ENCODE results near the gene DMAP1. TPM values are rescaled to one million over a fixed set of nuclear protein-coding genes. Genes with fewer than 3 reads are reported as not detected.

Gene DMAP1
- total RNA-seq, 2 experiments from 2014 or later = 53.4 to 56.9 TPM

GRCh38 chr1:44265656-44266358 lies 52.5 kb downstream of the DMAP1 start:
- ChIA-PET POLR2A (no interaction called here), CTCF (no interaction called here)
- no peak overlapping the region for H3K4me3 Mint-ChIP-seq
- H3K27ac Mint-ChIP-seq = no peak overlapping the region
- Histone ChIP-seq H3K9me3 (ENCODE audit: control insufficient read depth in 1 of 2, insufficient read depth in 1 of 2, low read length in 2 of 2) (no peaks in the 10 kb centered on the region), H3K27ac (ENCODE audit: low read depth in 1 of 2, low read length in 2 of 2) (no peak overlapping the region), H3K36me3 (ENCODE audit: insufficient read depth, low read length) (peaks cover 2% of the 10 kb centered on the region), H3K4me3 (ENCODE audit: low read length) (no peak overlapping the region), H3K27me3 (ENCODE audit: control insufficient read depth in 1 of 2, insufficient read depth in 2 of 2, low read length in 2 of 2) (no peaks in the 10 kb centered on the region), H3K4me1 (ENCODE audit: insufficient read depth, low read length) (peaks cover 8% of the 10 kb centered on the region)
- no peaks in the 10 kb centered on the region for H3K9me3 Mint-ChIP-seq
- ATAC-seq (ENCODE audit: poor library complexity) = no peak
- peaks cover 21% of the 10 kb centered on the region for H3K4me1 Mint-ChIP-seq (ENCODE audit: low read depth)
- H3K36me3 Mint-ChIP-seq (ENCODE audit: low read depth) = peaks cover 6% of the 10 kb centered on the region
- intact Hi-C loops (cut with DNase I, micrococcal nuclease) = no loop called here
- no peak for DNase-seq
- H3K27me3 Mint-ChIP-seq = no peaks in the 10 kb centered on the region
- no peak for TF ChIP-seq CTCF (IDR thresholded peaks at IDR 0.05)

DNA sequence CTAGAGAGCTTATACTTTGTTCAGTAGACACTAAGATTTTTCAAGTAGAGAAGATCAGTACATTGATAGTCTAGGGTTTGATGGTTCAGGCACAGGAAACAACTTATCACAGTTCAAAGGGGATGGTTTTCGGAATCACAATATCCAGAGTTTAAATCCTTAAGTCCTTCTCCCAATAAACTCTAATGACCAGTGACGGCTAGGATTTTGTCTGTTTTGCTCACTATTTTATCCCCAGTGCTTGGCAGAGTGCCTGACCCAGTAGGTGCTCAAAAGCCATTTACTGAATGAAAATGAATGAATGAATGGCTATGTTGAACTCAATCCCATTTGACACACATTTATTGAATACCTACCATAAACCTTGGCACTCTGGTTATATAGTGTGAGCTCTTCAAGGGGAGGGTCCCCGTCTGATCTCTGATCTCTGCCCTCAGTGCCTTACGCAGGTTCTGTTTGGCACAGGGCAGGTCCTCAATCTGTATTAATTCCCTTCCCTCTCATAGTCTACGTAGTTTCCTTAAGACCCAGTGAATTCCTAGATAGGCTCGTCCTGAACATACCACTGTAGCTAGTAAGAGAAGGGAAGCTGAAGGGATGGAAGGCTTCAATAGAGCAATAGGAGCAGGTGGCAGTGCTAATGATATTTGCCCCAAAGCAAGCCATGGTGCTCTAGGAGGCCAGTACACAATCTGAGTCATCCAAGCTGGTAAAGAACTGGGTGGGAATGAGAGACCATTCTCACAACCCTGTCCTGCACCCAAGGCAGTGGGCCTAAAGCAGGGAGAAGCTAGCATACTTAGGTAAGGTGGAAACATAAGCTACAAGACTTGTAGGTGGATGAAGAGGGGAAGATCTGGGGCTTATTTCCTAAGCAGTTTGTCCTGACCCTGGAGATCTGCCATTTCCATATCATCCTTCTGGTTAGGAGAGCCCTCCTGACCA lies 53.4 kb downstream of the DMAP1 start:
- DNase-seq (no peak), ATAC-seq (ENCODE audit: poor library complexity) (no peak)
- Histone ChIP-seq H3K4me3 (ENCODE audit: low read length) (no peak overlapping the region), H3K9me3 (ENCODE audit: control insufficient read depth in 1 of 2, insufficient read depth in 1 of 2, low read length in 2 of 2) (no peaks in the 10 kb centered on the region), H3K36me3 (ENCODE audit: insufficient read depth, low read length) (no peaks in the 10 kb centered on the region), H3K27ac (ENCODE audit: low read depth in 1 of 2, low read length in 2 of 2) (no peak overlapping the region), H3K27me3 (ENCODE audit: control insufficient read depth in 1 of 2, insufficient read depth in 2 of 2, low read length in 2 of 2) (no peaks in the 10 kb centered on the region), H3K4me1 (ENCODE audit: insufficient read depth, low read length) (peaks cover 8% of the 10 kb centered on the region)
- no peaks in the 10 kb centered on the region for H3K9me3 Mint-ChIP-seq
- peaks cover 6% of the 10 kb centered on the region for H3K36me3 Mint-ChIP-seq (ENCODE audit: low read depth)
- H3K27ac Mint-ChIP-seq = no peak overlapping the region
- POLR2A ChIA-PET = no interaction called here
- intact Hi-C loops (cut with DNase I, micrococcal nuclease) = no loop called here
- TF ChIP-seq CTCF (IDR thresholded peaks at IDR 0.05) = no peak
- CTCF ChIA-PET = interaction anchor here (0.8 kb wide), 1 partner anchor 53 kb away, joined by 3 read pairs; no protein-coding TSS in a partner anchor
- H3K4me1 Mint-ChIP-seq (ENCODE audit: low read depth) = peaks cover 27% of the 10 kb centered on the region
- no peak overlapping the region for H3K4me3 Mint-ChIP-seq
- H3K27me3 Mint-ChIP-seq = no peaks in the 10 kb centered on the region

- no peak for ATAC-seq (ENCODE audit: poor library complexity)
- Mint-ChIP-seq H3K4me3 (no peak overlapping the region), H3K27ac (no peak overlapping the region)
These were observed 54.2 kb downstream of the DMAP1 start for GRCh38 chr1:44267438-44267837.

More at GRCh38 chr1:44267438-44267837, 54.2 kb downstream of the DMAP1 start:
- Histone ChIP-seq H3K27me3 (ENCODE audit: control insufficient read depth in 1 of 2, insufficient read depth in 2 of 2, low read length in 2 of 2) (no peaks in the 10 kb centered on the region), H3K9me3 (ENCODE audit: control insufficient read depth in 1 of 2, insufficient read depth in 1 of 2, low read length in 2 of 2) (no peaks in the 10 kb centered on the region), H3K4me1 (ENCODE audit: insufficient read depth, low read length) (peaks cover 8% of the 10 kb centered on the region), H3K36me3 (ENCODE audit: insufficient read depth, low read length) (no peaks in the 10 kb centered on the region), H3K27ac (ENCODE audit: low read depth in 1 of 2, low read length in 2 of 2) (no peak overlapping the region), H3K4me3 (ENCODE audit: low read length) (no peak overlapping the region)
- TF ChIP-seq CTCF (IDR thresholded peaks at IDR 0.05) = no peak
- CTCF ChIA-PET = interaction anchor here (0.8 kb wide), 1 partner anchor 52 kb away, joined by 3 read pairs; no protein-coding TSS in a partner anchor
- H3K36me3 Mint-ChIP-seq (ENCODE audit: low read depth) = peaks cover under 1% of the 10 kb centered on the region
- no peaks in the 10 kb centered on the region for H3K27me3 Mint-ChIP-seq
- POLR2A ChIA-PET = no interaction called here
- no peaks in the 10 kb centered on the region for H3K9me3 Mint-ChIP-seq
- no peak for DNase-seq
- H3K4me1 Mint-ChIP-seq (ENCODE audit: low read depth) = peaks cover 27% of the 10 kb centered on the region
- intact Hi-C loops (cut with DNase I, micrococcal nuclease) = no loop called here

Measured in CD4-positive, alpha-beta T cell (primary cell).